ENCODE data around the gene ALKBH7.

DNA sequence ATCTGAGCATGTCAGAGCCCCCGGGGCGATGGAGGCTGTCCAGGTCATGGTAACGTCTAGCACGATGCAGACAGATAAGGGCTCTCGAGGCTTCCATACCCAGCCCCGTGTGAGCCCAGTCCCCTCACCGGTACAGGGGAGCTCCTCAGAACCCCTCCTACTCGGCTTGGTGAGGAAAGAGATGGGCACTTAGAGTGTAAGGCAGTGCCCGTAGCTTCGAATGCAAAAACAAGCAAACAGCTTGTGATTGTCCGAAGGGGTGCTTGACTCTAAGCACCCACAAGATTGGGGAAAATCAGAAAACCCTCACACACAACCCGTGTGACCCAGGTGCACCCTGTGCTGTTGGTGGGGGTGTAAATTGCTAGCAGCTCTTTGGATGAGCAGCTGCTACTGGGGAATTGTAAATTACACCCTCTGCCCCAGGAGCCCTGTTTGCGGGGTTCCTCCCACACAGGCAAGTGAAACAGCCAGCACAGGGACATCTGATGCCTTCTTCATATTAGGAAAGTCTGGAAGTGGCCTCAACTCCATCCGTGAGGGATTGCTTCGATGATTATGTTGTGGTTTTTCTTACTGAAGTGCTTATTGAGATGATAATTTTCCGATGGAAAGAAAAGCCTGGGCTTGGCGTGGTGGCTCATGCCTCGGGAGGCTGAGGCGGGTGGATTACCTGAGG, 4.1 kb downstream of the ALKBH7 start:
- TF ChIP-seq CTCF (optimal IDR thresholded peaks at IDR 0.05 in 1 of 3, IDR thresholded peaks at IDR 0.05 in 1 of 3, conservative IDR thresholded peaks at IDR 0.05 in 1 of 3; ENCODE audit: extremely low read depth in 1 of 3, insufficient read depth in 2 of 3, low read length in 3 of 3): no peak
- TF ChIP-seq EZH2 (IDR thresholded peaks at IDR 0.05; ENCODE audit: low read length): no peak

All from keratinocyte (primary cell).